DOHH2 (cell line): ENCODE measurements around the gene POLN.

ENCODE experiments used
- H3F3A ChIP-seq: fragments of 200-600 bp; sonication (generic), shearing (Covaris generic); 2 replicates; pipeline ENCODE4 v1.6.0; 2016; ENCODE audit warnings: antibody characterized with exemption, mild to moderate bottlenecking; ENCODE audit not compliant: control insufficient read depth, insufficient read depth
- H3K27ac ChIP-seq: fragments of 200-600 bp; sonication (generic); 2 replicates; pipeline ENCODE4 v1.5.1; 2014; ENCODE audit warnings: low read depth, mild to moderate bottlenecking, low read length, moderate library complexity
- H3K27me3 ChIP-seq: fragments of 200-600 bp; sonication (generic); 2 replicates; pipeline ENCODE4 v1.6.1; 2014; ENCODE audit warnings: mild to moderate bottlenecking, low read length, mixed read lengths; ENCODE audit not compliant: control insufficient read depth
- H3K36me3 ChIP-seq: fragments of 200-600 bp; sonication (generic); 2 replicates; pipeline ENCODE4 v1.6.1; 2014; ENCODE audit warnings: mild to moderate bottlenecking, low read length, moderate library complexity, mixed read lengths; ENCODE audit not compliant: control insufficient read depth
- H3K4me1 ChIP-seq: fragments of 200-600 bp; sonication (generic); 2 replicates; pipeline ENCODE4 v1.6.1; 2014; ENCODE audit warnings: mild to moderate bottlenecking, low read length, mixed read lengths; ENCODE audit not compliant: control insufficient read depth
- H3K4me2 ChIP-seq: fragments of 200-600 bp; sonication (generic); 2 replicates; pipeline ENCODE4 v1.6.0; 2014; ENCODE audit warnings: mild to moderate bottlenecking, low read length, moderate library complexity
- H3K4me3 ChIP-seq: fragments of 200-600 bp; sonication (generic); 2 replicates; pipeline ENCODE4 v1.5.1; 2014; ENCODE audit warnings: mild to moderate bottlenecking, low read length, mixed read lengths
- H3K79me2 ChIP-seq: fragments of 200-600 bp; sonication (generic); 2 replicates; pipeline ENCODE4 v1.6.1; 2014; ENCODE audit warnings: mild to moderate bottlenecking, low read length, mixed read lengths; ENCODE audit not compliant: control insufficient read depth
- H3K9me2 ChIP-seq: fragments of 200-600 bp; sonication (generic); replicated peaks from 2 replicates; pipeline ENCODE4 v1.6.1; 2014; ENCODE audit warnings: mild to moderate bottlenecking, low read length, mixed read lengths; ENCODE audit not compliant: control insufficient read depth
- H3K9me3 ChIP-seq: fragments of 200-600 bp; sonication (generic); 2 replicates; pipeline ENCODE4 v1.6.1; 2014; ENCODE audit warnings: antibody characterized with exemption, low read length, mixed read lengths; ENCODE audit not compliant: control insufficient read depth, insufficient read depth
- H4K20me1 ChIP-seq: fragments of 200-600 bp; sonication (generic); 2 replicates; pipeline ENCODE4 v1.6.0; 2014; ENCODE audit warnings: low read depth, mild to moderate bottlenecking, antibody characterized with exemption, low read length, moderate library complexity; ENCODE audit not compliant: control insufficient read depth, insufficient read depth
- EZH2phosphoT487 ChIP-seq: fragments of 200-600 bp; sonication (generic); IDR thresholded peaks from 2 replicates; pipeline ENCODE4 v1.6.1; 2017; ENCODE audit warnings: borderline replicate concordance, mild to moderate bottlenecking, antibody characterized with exemption, low read length, moderate library complexity, mixed read lengths
- TF ChIP-seq, protein P1 (sequence below): fragments of 200-600 bp; sonication (generic); IDR thresholded peaks from one replicate; pipeline ENCODE4 v1.5.1; 2014; ENCODE audit warnings: antibody characterized with exemption, mild to moderate bottlenecking, low read depth, low read length; ENCODE audit not compliant: poor library complexity, severe bottlenecking

Gene POLN

DNA sequence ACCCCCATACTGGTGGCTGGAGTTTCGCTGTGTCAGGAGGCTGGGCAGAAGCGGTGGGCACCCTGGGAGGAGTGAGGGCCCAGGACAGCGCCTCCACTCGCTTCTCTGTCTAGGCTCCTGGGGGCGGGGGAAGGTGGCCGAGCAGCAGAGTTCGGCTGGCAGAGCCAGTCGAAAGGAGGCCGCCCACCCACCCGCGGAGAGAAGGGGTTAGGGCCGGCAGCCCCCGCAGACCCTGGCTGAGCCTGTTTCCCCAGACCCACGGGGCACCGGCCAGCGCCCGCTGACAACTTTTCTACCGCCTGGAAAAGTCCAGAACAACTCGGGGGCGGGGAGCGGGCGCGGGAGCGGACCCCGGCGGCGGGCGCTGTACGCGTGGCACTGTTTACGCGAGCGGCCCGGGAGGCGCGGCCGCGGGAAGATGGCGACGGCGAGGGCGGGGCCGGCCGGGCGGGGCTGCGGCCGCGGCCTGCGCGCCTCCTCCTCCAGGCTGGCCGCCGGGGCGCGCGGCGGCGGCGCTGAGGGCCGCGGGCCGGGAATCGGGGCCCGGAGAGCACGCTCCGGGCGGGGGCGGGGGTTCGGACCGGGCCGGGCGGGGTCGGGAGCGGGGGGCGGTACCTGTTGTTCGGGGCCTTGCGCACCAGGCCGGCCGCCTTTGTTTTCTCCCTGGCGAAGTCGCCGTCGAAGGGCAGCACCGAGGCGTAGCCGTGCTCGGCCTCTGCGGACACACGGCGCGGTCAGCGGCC, 19.4 kb upstream of the POLN start:
- Histone ChIP-seq H3K9me3 (no peaks in the 10 kb centered on the region), H3K4me1 (peaks cover 26% of the 10 kb centered on the region), H3K79me2 (no peaks in the 10 kb centered on the region), H3K27ac (no peak overlapping the region), H3K9me2 (no peaks in the 10 kb centered on the region), H3K4me3 (peak overlapping the region; percentile 80), H3K27me3 (no peaks in the 10 kb centered on the region), H3K36me3 (no peaks in the 10 kb centered on the region), H4K20me1 (no peaks in the 10 kb centered on the region), H3K4me2 (peak overlapping the region; percentile 82), H3F3A (no peaks in the 10 kb centered on the region)
- TF ChIP-seq EZH2phosphoT487: no peak
- TF ChIP-seq, protein P1, sequence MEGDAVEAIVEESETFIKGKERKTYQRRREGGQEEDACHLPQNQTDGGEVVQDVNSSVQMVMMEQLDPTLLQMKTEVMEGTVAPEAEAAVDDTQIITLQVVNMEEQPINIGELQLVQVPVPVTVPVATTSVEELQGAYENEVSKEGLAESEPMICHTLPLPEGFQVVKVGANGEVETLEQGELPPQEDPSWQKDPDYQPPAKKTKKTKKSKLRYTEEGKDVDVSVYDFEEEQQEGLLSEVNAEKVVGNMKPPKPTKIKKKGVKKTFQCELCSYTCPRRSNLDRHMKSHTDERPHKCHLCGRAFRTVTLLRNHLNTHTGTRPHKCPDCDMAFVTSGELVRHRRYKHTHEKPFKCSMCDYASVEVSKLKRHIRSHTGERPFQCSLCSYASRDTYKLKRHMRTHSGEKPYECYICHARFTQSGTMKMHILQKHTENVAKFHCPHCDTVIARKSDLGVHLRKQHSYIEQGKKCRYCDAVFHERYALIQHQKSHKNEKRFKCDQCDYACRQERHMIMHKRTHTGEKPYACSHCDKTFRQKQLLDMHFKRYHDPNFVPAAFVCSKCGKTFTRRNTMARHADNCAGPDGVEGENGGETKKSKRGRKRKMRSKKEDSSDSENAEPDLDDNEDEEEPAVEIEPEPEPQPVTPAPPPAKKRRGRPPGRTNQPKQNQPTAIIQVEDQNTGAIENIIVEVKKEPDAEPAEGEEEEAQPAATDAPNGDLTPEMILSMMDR: no peak

DNA sequence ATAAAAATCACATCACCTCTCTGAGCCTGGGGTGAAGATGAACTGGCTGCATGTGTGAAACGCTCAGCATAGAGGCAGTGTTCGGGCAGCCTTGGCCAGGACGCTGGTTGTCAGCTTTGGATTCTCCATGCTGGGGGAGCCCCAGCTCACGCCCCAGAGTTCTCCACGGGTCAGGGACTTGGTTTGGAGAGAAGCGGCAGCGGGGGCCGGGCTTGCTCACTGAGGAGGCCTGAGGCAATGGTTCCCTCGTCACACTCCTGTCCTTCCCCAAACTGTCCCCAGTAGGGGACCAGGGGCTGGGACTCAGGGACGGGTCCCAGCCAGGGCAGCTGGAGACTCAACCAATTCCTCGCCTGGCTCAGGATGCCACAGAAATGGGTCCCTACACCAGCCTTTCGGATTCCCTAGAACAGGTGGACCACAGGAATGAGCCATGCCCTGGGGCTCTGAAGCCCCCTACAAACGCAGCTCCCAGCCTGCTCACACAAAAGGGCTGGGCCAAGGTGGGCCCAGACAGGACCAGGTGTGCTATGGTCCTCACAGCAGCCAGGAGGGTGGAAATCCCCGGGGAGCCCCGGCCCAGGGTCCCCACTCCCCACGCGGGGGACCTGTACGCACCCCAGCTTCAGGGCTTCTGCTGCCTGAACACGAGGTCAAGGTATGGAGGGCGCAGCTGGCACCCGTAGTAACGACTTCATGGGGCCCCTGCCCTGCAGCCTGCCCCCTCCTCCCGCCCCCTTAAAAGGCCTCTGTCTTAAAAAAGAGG, 18.6 kb upstream of the POLN start:
- Histone ChIP-seq H3K27ac (no peak overlapping the region), H3K4me2 (peak overlapping the region; percentile 82), H3K79me2 (no peaks in the 10 kb centered on the region), H4K20me1 (no peaks in the 10 kb centered on the region), H3K9me2 (no peaks in the 10 kb centered on the region), H3K4me3 (peak overlapping the region; percentile 80), H3K27me3 (no peaks in the 10 kb centered on the region), H3K36me3 (no peaks in the 10 kb centered on the region), H3K9me3 (no peaks in the 10 kb centered on the region), H3F3A (no peaks in the 10 kb centered on the region), H3K4me1 (peaks cover 26% of the 10 kb centered on the region)
- TF ChIP-seq, protein P1: no peak
- no peak for TF ChIP-seq EZH2phosphoT487

DNA sequence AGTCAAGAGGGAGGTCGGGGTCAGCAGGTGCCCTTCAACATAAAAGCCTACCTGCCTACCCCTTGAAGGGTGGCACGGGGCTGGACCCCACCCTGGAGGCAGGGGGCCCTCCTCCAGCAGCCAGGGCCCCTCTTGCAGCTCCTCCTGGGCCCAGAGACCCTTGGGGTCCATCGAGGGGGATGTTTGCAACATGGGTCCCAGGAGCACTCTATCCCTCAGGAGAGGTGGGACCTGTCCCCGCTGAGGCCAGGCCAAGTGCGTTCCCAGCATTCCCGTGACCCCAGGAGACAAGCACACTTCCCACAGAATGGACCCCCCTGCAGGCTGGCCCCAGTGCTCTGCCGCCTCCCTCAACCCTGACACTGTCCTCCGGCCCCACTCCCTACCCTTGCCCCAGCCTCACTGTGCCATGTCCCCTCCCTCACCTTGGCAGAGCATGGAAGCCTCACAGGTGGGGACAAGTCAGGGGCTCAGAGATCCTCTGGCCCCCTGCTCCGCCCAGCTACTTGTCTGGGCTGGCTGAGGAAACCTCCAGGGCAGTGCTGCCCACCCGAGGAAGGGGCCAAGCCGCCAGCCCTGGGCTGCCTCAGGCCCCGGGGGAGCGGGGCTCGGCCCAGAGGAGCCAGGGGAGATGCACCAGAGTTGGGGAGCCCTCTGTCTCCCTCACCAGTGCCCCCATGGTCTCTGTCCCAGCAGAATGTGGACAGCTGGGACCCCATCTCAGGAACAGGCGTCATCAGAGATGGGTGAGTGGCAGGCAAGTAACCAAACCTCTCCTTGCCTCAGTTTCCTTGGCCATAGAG, 17.8 kb upstream of the POLN start:
- no peak for TF ChIP-seq EZH2phosphoT487
- TF ChIP-seq, protein P1: no peak
- Histone ChIP-seq H3K4me2 (no peak overlapping the region), H3K27ac (no peak overlapping the region), H4K20me1 (no peaks in the 10 kb centered on the region), H3K27me3 (no peaks in the 10 kb centered on the region), H3K36me3 (no peaks in the 10 kb centered on the region), H3K9me2 (no peaks in the 10 kb centered on the region), H3K9me3 (no peaks in the 10 kb centered on the region), H3K4me1 (peaks cover 26% of the 10 kb centered on the region), H3K4me3 (no peak overlapping the region), H3K79me2 (no peaks in the 10 kb centered on the region), H3F3A (no peaks in the 10 kb centered on the region)
